ENCODE measurements around the gene NEK1. TPM values are rescaled to one million over a fixed set of nuclear protein-coding genes. Genes with fewer than 3 reads are reported as not detected.

Gene NEK1
- total RNA-seq, 1 experiment from 2014 or later: 18.6 TPM

DNA sequence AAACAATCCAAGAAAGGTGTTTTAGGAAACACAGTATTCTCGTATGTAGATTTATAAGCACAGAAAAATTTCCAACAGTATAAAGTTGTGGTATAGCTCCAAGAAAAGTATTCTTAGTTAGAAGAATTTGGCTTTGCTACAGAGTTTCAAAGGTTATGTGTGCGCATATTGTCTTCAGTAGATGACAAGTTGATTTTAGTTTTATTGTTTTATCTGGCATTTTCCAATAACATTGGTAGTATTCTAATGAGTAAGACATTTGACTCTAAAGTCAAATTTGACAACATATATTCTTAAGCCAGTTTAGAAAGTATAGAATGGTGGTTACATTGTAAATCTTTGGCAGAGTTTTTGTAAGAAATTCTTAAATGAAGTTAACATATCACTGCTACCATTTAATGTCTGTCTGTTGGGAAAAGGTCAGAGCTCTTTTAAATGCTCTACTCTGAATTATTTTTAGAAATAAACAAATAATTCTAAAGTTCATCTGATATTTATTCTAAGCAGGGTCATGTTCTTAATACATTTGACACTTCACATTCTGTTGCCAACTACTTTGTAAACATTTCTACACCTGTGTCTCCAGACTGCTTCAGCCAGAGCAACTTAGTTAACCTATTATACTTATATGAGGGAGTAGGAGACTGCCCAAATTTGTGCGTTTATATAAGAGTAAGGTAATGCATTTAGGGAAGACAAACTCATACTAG, 38.0 kb upstream of the NEK1 start:
- no peaks in the 10 kb centered on the region for H3K36me3 ChIP-seq (ENCODE audit: low read depth)
- H3K9me2 ChIP-seq (ENCODE audit: insufficient read depth): no peaks in the 10 kb centered on the region
- H3K27me3 ChIP-seq (ENCODE audit: insufficient read depth, low read depth): no peaks in the 10 kb centered on the region
- no peaks in the 10 kb centered on the region for H4K20me1 ChIP-seq (ENCODE audit: insufficient read depth)
- no peak overlapping the region for H2AFZ ChIP-seq
- no TSS peak for BruUV-seq (replicated peaks)
- H3K4me3 ChIP-seq: no peak overlapping the region
- no peak for DNase-seq
- CTCF ChIA-PET: interaction anchor here (0.6 kb wide), 1 partner anchor 31 kb away, joined by 4 read pairs; no protein-coding TSS in a partner anchor
- no peaks in the 10 kb centered on the region for H3K9me3 ChIP-seq (ENCODE audit: insufficient read depth, low read depth)
- H3K79me2 ChIP-seq (ENCODE audit: low read depth): peaks cover 4% of the 10 kb centered on the region; the same call in 1 of the 2 replicates
- no peak for TF ChIP-seq EZH2 (IDR thresholded peaks at IDR 0.05; ENCODE audit: low read depth)
- TF ChIP-seq, protein P1, sequence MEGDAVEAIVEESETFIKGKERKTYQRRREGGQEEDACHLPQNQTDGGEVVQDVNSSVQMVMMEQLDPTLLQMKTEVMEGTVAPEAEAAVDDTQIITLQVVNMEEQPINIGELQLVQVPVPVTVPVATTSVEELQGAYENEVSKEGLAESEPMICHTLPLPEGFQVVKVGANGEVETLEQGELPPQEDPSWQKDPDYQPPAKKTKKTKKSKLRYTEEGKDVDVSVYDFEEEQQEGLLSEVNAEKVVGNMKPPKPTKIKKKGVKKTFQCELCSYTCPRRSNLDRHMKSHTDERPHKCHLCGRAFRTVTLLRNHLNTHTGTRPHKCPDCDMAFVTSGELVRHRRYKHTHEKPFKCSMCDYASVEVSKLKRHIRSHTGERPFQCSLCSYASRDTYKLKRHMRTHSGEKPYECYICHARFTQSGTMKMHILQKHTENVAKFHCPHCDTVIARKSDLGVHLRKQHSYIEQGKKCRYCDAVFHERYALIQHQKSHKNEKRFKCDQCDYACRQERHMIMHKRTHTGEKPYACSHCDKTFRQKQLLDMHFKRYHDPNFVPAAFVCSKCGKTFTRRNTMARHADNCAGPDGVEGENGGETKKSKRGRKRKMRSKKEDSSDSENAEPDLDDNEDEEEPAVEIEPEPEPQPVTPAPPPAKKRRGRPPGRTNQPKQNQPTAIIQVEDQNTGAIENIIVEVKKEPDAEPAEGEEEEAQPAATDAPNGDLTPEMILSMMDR (conservative IDR thresholded peaks at IDR 0.05): no peak
- no peak overlapping the region for H3K4me2 ChIP-seq
- H3K4me1 ChIP-seq (replicated peaks; ENCODE audit: insufficient read depth): no peaks in the 10 kb centered on the region
- no peaks in the 10 kb centered on the region for H3F3A ChIP-seq (ENCODE audit: insufficient read depth, low read depth)
- intact Hi-C loops (cut with micrococcal nuclease; ENCODE audit: unreplicated experiment): no loop called here
- POLR2A ChIA-PET (ENCODE audit: unreplicated experiment): interaction anchor here (0.7 kb wide), 2 partner anchors 389 to 1134 kb away, joined by 3 to 9 read pairs; no protein-coding TSS in a partner anchor
- no peak overlapping the region for H3K27ac ChIP-seq

DNA sequence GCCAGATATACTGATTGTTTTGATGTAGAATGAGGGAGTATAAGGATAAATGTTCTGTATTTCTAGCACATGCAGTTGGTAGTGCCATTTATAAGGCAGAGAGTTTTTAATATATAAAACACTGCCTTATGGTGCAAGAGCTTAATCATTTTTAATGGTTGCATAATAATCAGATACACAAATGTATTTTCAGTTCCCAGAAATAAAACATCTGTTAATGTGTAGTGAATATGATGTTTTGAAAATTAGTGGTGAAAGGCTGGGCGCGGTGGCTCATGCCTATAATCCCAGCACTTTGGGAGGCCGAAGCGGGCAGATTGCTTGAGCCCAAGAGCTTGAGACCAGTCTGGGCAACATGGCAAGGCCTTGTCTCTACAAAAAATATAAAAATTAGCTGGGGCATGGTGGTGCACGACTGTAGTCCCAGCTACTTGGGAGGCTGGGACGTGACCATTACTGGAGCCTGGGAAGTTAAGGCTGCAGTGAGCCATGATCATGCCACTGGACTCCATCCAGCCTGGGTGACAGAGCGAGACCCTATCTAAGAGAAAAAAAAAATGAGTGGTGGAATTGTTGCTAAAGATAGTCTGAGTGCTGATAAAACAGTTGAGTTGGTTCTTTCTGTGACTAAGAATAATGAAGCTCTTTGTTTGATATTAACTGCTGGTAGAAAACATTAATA, 37.3 kb upstream of the NEK1 start:
- intact Hi-C loops (cut with micrococcal nuclease; ENCODE audit: unreplicated experiment): no loop called here
- POLR2A ChIA-PET (ENCODE audit: unreplicated experiment): interaction anchor here (0.7 kb wide), 2 partner anchors 389 to 1134 kb away, joined by 3 to 9 read pairs; no protein-coding TSS in a partner anchor

GRCh38 chr4:169645627-169646026, 33.2 kb upstream of the NEK1 start:
- Histone ChIP-seq H3K27me3 (ENCODE audit: insufficient read depth, low read depth) (no peaks in the 10 kb centered on the region), H3K9me2 (ENCODE audit: insufficient read depth) (no peaks in the 10 kb centered on the region), H3K36me3 (ENCODE audit: low read depth) (no peaks in the 10 kb centered on the region), H3K9me3 (ENCODE audit: insufficient read depth, low read depth) (no peaks in the 10 kb centered on the region), H3K4me2 (no peak overlapping the region), H2AFZ (no peak overlapping the region), H3K79me2 (ENCODE audit: low read depth) (no peaks in the 10 kb centered on the region), H3K4me3 (no peak overlapping the region), H4K20me1 (ENCODE audit: insufficient read depth) (no peaks in the 10 kb centered on the region), H3K4me1 (replicated peaks; ENCODE audit: insufficient read depth) (no peaks in the 10 kb centered on the region), H3F3A (ENCODE audit: insufficient read depth, low read depth) (no peaks in the 10 kb centered on the region), H3K27ac (no peak overlapping the region)
- ChIA-PET CTCF (no interaction called here), POLR2A (ENCODE audit: unreplicated experiment) (no interaction called here)
- no TSS peak for BruUV-seq (replicated peaks)
- intact Hi-C loops (cut with micrococcal nuclease; ENCODE audit: unreplicated experiment): no loop called here
- no peak for TF ChIP-seq EZH2 (IDR thresholded peaks at IDR 0.05; ENCODE audit: low read depth)
- TF ChIP-seq, protein P1 (conservative IDR thresholded peaks at IDR 0.05): no peak
- no peak for DNase-seq

More for the DNA sequence above, 37.3 kb upstream of the NEK1 start:
- TF ChIP-seq EZH2 (IDR thresholded peaks at IDR 0.05; ENCODE audit: low read depth): no peak
- H3K27ac ChIP-seq: no peak overlapping the region
- no peaks in the 10 kb centered on the region for H3K79me2 ChIP-seq (ENCODE audit: low read depth)
- DNase-seq: no peak
- BruUV-seq (replicated peaks): no TSS peak
- no peaks in the 10 kb centered on the region for H3K9me2 ChIP-seq (ENCODE audit: insufficient read depth)
- no peaks in the 10 kb centered on the region for H3K36me3 ChIP-seq (ENCODE audit: low read depth)
- H3K4me2 ChIP-seq: no peak overlapping the region
- no peaks in the 10 kb centered on the region for H3F3A ChIP-seq (ENCODE audit: insufficient read depth, low read depth)
- H3K27me3 ChIP-seq (ENCODE audit: insufficient read depth, low read depth): no peaks in the 10 kb centered on the region
- CTCF ChIA-PET: no interaction called here
- H4K20me1 ChIP-seq (ENCODE audit: insufficient read depth): no peaks in the 10 kb centered on the region
- no peaks in the 10 kb centered on the region for H3K9me3 ChIP-seq (ENCODE audit: insufficient read depth, low read depth)
- H3K4me1 ChIP-seq (replicated peaks; ENCODE audit: insufficient read depth): no peaks in the 10 kb centered on the region
- no peak overlapping the region for H2AFZ ChIP-seq
- H3K4me3 ChIP-seq: no peak overlapping the region

Data from PC-9 (cell line).